HG03095 (cell line): ENCODE measurements around the gene SRM.
"Not testable (repeated sequence)": the region's sequence is repeated elsewhere in the genome, so short reads cannot be mapped to it uniquely, and the experiment has no call there.

Source experiments
- ATAC-seq: cut with Tn5 transposase; IDR thresholded peaks from one replicate; pipeline ENCODE4 v1.9.1; 2021; ENCODE audit warnings: moderate library complexity; ENCODE audit not compliant: unreplicated experiment

Gene SRM

GRCh38 chr1:11059968-11060830, at the start of gene SRM:
TSS of gene SRM (minus strand) at chr1:11060018. CDS start at chr1:11059943, 75 bp downstream.
- peak; percentile 83 for ATAC-seq

- ATAC-seq, result no peak
Observed at GRCh38 chr1:11109047-11109760, 49.4 kb upstream of the SRM start.

GRCh38 chr1:11107599-11107998, 47.8 kb upstream of the SRM start:
- no peak for ATAC-seq

- ATAC-seq, result no peak
Observed at GRCh38 chr1:11105586-11105985, 45.8 kb upstream of the SRM start.

GRCh38 chr1:11101347-11101746, 41.5 kb upstream of the SRM start:
- ATAC-seq, result no peak

- not testable (repeated sequence) for ATAC-seq
Observed at GRCh38 chr1:11100806-11101205, 41.0 kb upstream of the SRM start.

- ATAC-seq, result no peak
Observed at GRCh38 chr1:11100149-11100493, 40.3 kb upstream of the SRM start.

- ATAC-seq, result peak; percentile 86
Observed at GRCh38 chr1:11099310-11100148, 39.7 kb upstream of the SRM start, which contains the start of gene EXOSC10. TSS of gene EXOSC10 (minus strand) at chr1:11099869. CDS start at chr1:11099831, 38 bp downstream.

- ATAC-seq, result no peak
Observed at GRCh38 chr1:11098931-11099309, 39.1 kb upstream of the SRM start.

GRCh38 chr1:11083784-11084183, 24.0 kb upstream of the SRM start:
- ATAC-seq, result not testable (repeated sequence)

GRCh38 chr1:11080931-11081330, 21.1 kb upstream of the SRM start:
- no peak for ATAC-seq

- no peak for ATAC-seq
Observed at GRCh38 chr1:11078631-11079030, 18.8 kb upstream of the SRM start.

GRCh38 chr1:11073398-11073797, 13.6 kb upstream of the SRM start:
- not testable (repeated sequence) for ATAC-seq

GRCh38 chr1:11072216-11072917, 12.5 kb upstream of the SRM start:
- no peak for ATAC-seq

GRCh38 chr1:11071463-11072215, 11.8 kb upstream of the SRM start:
- no peak for ATAC-seq

- ATAC-seq, result no peak
Observed at GRCh38 chr1:11070876-11071275, 11.1 kb upstream of the SRM start.

GRCh38 chr1:11068600-11069473, 9.0 kb upstream of the SRM start:
- no peak for ATAC-seq

- ATAC-seq, result no peak
Observed at GRCh38 chr1:11067716-11068599, 8.1 kb upstream of the SRM start.
